Caki2 (cell line): Measurements from ENCODE around the gene MAN1B1. TPM values are rescaled to one million over a fixed set of nuclear protein-coding genes. Genes with fewer than 3 reads are reported as not detected.
A peak's percentile ranks its signal among the peaks of the same experiment; 100 is the strongest.
"Not testable (repeated sequence)": the region's sequence is repeated elsewhere in the genome, so short reads cannot be mapped to it uniquely, and the experiment has no call there.

Source experiments
- DNase-seq: peaks from one replicate; pipeline ENCODE4 v3.0.0-alpha.2; 2015; ENCODE audit warnings: low read depth
- in situ Hi-C: cut with HindIII; loops from 2 replicates; pipeline ENCODE4 v1.10.0; 2016; ENCODE audit warnings: low sequenced_read_pairs, low pct_unique_long_range_greater_than_20kb, mixed read lengths
- total RNA-seq: library from RNA; depleted of rRNA; stranded (reverse); fragments of >200 nt; shearing (Covaris generic); gene quantifications from 2 replicates; pipeline ENCODE4 v1.2.3, GENCODE V29; 2014; ENCODE audit warnings: low replicate concordance

The MAN1B1 gene
- total RNA-seq, 1 experiment from 2014 or later, result 79.4 TPM

GRCh38 chr9:137050570-137050969, 36.2 kb upstream of the MAN1B1 start:
- in situ Hi-C loops, result no loop called here
- DNase-seq, result no peak

- DNase-seq, result no peak
- in situ Hi-C loops, result no loop called here
These were observed 35.5 kb upstream of the MAN1B1 start for GRCh38 chr9:137051145-137051724.

GRCh38 chr9:137052293-137052692, 34.5 kb upstream of the MAN1B1 start:
- DNase-seq, result no peak
- in situ Hi-C loops, result no loop called here

GRCh38 chr9:137052998-137053943, 33.5 kb upstream of the MAN1B1 start:
- in situ Hi-C loops, result no loop called here
- no peak for DNase-seq

- no peak for DNase-seq
- in situ Hi-C loops, result no loop called here
These were observed 32.5 kb upstream of the MAN1B1 start, which contains the start of gene ENTPD2 for GRCh38 chr9:137053944-137054931. Gene ENTPD2, minus strand, starts transcription at chr9:137054061. Its CDS starts 64 bp downstream, at chr9:137053997.

- DNase-seq, result no peak
- in situ Hi-C loops, result no loop called here
These were observed 31.8 kb upstream of the MAN1B1 start for GRCh38 chr9:137054932-137055384.

- in situ Hi-C loops, result no loop called here
These were observed 31.1 kb upstream of the MAN1B1 start for GRCh38 chr9:137055385-137056364.

GRCh38 chr9:137056739-137057415, 29.9 kb upstream of the MAN1B1 start:
- in situ Hi-C loops, result no loop called here
- no peak for DNase-seq

More at GRCh38 chr9:137055385-137056364, 31.1 kb upstream of the MAN1B1 start:
- no peak for DNase-seq

GRCh38 chr9:137057545-137057944, 29.2 kb upstream of the MAN1B1 start:
- in situ Hi-C loops, result no loop called here
- no peak for DNase-seq

- in situ Hi-C loops, result no loop called here
These were observed 28.1 kb upstream of the MAN1B1 start for GRCh38 chr9:137058521-137059234.

GRCh38 chr9:137062384-137062783, 24.4 kb upstream of the MAN1B1 start:
- in situ Hi-C loops, result no loop called here
- DNase-seq, result no peak

More at GRCh38 chr9:137058521-137059234, 28.1 kb upstream of the MAN1B1 start:
- no peak for DNase-seq

- DNase-seq, in situ Hi-C loops: not testable (repeated sequence)
These were observed 24.0 kb upstream of the MAN1B1 start for GRCh38 chr9:137062798-137063197.

GRCh38 chr9:137063311-137064026, 23.3 kb upstream of the MAN1B1 start:
- in situ Hi-C loops, result no loop called here
- DNase-seq, result no peak

- peak; percentile 38 for DNase-seq
- in situ Hi-C loops, result no loop called here
These were observed 22.5 kb upstream of the MAN1B1 start for GRCh38 chr9:137064027-137064879.

- no peak for DNase-seq
- in situ Hi-C loops, result no loop called here
These were observed 22.0 kb upstream of the MAN1B1 start for GRCh38 chr9:137064880-137065164.
